Measurements from ENCODE around the gene FGFR4. TPM values are rescaled to one million over a fixed set of nuclear protein-coding genes. Genes with fewer than 3 reads are reported as not detected.

FGFR4 gene
- 0.74 TPM in 1 of 2 replicates, not detected in the other for total RNA-seq (ENCODE audit: low replicate concordance)

- H3K4me3 ChIP-seq (ENCODE audit: low read depth, low read length) = peak within 1 kb of the TSS; percentile 49
- DNase-seq (ENCODE audit: low read depth) = peak; percentile 29
- peak; percentile 36 for TF ChIP-seq CTCF (IDR thresholded peaks at IDR 0.05; ENCODE audit: insufficient read depth, low read length)
These were observed at the start of gene FGFR4 for GRCh38 chr5:177086654-177087397. FGFR4 (plus strand) TSS chr5:177086915; CDS start chr5:177089603, 2,688 bp downstream.

GRCh38 chr5:177036921-177037320, 49.8 kb upstream of the FGFR4 start:
- no peak for DNase-seq (ENCODE audit: low read depth)
- TF ChIP-seq CTCF (IDR thresholded peaks at IDR 0.05; ENCODE audit: insufficient read depth, low read length) = no peak

GRCh38 chr5:177040814-177041420, 45.8 kb upstream of the FGFR4 start:
- DNase-seq (ENCODE audit: low read depth) = peak; percentile 73
- H3K4me3 ChIP-seq (ENCODE audit: low read depth, low read length) = no peak overlapping the region
- TF ChIP-seq CTCF (IDR thresholded peaks at IDR 0.05; ENCODE audit: insufficient read depth, low read length) = no peak

More at GRCh38 chr5:177036921-177037320, 49.8 kb upstream of the FGFR4 start:
- H3K4me3 ChIP-seq (ENCODE audit: low read depth, low read length) = no peak overlapping the region

- H3K4me3 ChIP-seq (ENCODE audit: low read depth, low read length) = no peak overlapping the region
- no peak for TF ChIP-seq CTCF (IDR thresholded peaks at IDR 0.05; ENCODE audit: insufficient read depth, low read length)
- DNase-seq (ENCODE audit: low read depth) = no peak
These were observed 44.8 kb upstream of the FGFR4 start for GRCh38 chr5:177041936-177042335.

- DNase-seq (ENCODE audit: low read depth) = no peak
- no peak overlapping the region for H3K4me3 ChIP-seq (ENCODE audit: low read depth, low read length)
- TF ChIP-seq CTCF (IDR thresholded peaks at IDR 0.05; ENCODE audit: insufficient read depth, low read length) = no peak
These were observed 43.6 kb upstream of the FGFR4 start for GRCh38 chr5:177043114-177043513.

- no peak overlapping the region for H3K4me3 ChIP-seq (ENCODE audit: low read depth, low read length)
- DNase-seq (ENCODE audit: low read depth) = no peak
- no peak for TF ChIP-seq CTCF (IDR thresholded peaks at IDR 0.05; ENCODE audit: insufficient read depth, low read length)
These were observed 42.8 kb upstream of the FGFR4 start for GRCh38 chr5:177043958-177044357.
